Suprapubic skin (tissue), 3 donors: ENCODE results near the gene UBE2L3.
A peak's percentile ranks its signal among the peaks of the same experiment; 100 is the strongest.

Source experiments
- CTCF ChIP-seq, 2 donors: fragments of 200-600 bp in 1 of 2; fragments of 450-650 bp in 1 of 2; sonication (generic) in 1 of 2; IDR thresholded peaks; one replicate each; pipeline ENCODE4 v1.5.1; 2016 to 2019; ENCODE audit warnings: antibody characterized with exemption in 2 of 2, mild to moderate bottlenecking in 1 of 2, moderate library complexity in 1 of 2
- POLR2AphosphoS5 ChIP-seq, 3 donors: sonication (generic); formaldehyde crosslinking; IDR thresholded peaks; one replicate each; pipeline ENCODE4 v1.6.1; 2017; ENCODE audit warnings: antibody characterized with exemption in 3 of 3

DNA sequence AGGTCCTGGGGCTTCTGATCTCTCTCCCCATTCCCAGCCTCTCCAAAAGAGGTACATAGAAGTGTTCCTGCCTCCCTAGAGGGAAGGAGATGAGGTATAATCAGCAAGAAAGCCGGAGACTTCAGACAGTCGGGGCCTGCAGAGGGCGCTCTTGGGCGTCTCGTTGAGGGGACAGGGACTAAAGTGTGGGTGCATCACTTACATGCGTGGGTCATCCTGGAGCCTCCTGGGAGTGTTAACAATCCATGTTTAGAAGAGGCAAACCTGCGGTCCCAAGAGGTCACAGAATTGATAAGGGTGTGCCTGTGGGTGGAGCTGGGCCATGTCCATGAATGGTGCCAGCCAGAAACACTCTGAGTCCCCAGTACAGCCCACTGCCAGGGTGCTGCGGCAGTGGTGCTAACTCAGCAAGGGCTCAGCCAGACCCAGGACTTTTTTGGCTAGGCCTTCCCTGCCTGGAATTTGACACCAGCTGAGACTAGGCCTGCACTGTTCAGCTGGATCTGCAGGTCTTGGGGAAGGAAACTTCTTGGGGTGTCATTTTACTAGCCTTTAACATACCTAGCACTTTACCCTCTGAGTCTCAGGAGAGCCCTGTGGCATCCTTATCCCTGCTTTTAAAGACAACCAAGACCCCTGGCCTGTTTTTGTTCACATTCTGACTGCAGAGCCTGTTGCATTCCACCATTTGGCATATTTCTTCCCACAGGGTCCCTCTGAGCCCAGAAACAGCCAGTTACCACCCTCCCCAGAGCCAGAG is 56.8 kb downstream of the UBE2L3 start:
- TF ChIP-seq POLR2AphosphoS5 (IDR thresholded peaks at IDR 0.05): no peak
- TF ChIP-seq CTCF (IDR thresholded peaks at IDR 0.05): peak; percentile 3 to 43
